ENCODE measurements around the gene TLCD4. TPM values are rescaled to one million over a fixed set of nuclear protein-coding genes. Genes with fewer than 3 reads are reported as not detected.

The TLCD4 gene
- total and polyA plus RNA-seq, 10 of the 15 experiments (the other 5 are each of a cell fraction or from before 2014, with no cell fraction given) = under 0.01 to 0.10 (median 0.04) TPM; not detected in 5

GRCh38 chr1:95122151-95122697, 5.1 kb downstream of the TLCD4 start:
- H3K4me3 ChIP-seq = no peak overlapping the region
- no peaks in the 10 kb centered on the region for H4K20me1 ChIP-seq (ENCODE audit: control insufficient read depth, insufficient read depth)
- no peaks in the 10 kb centered on the region for H3K9me3 ChIP-seq (replicated peaks; ENCODE audit: control insufficient read depth, insufficient read depth, low read length)
- H3K27me3 ChIP-seq (replicated peaks in 1 of 2; ENCODE audit: control insufficient read depth in 2 of 2, insufficient read depth in 2 of 2, low read length in 1 of 2) = peaks cover 3 to 6% of the 10 kb centered on the region in 2 experiments
- H3K36me3 ChIP-seq (ENCODE audit: control insufficient read depth in 2 of 2, insufficient read depth in 2 of 2, low read length in 1 of 2) = no peaks in the 10 kb centered on the region
- DNase-seq (ENCODE audit: low read depth, low spot score) (no peak), ATAC-seq (no peak), FAIRE-seq (no peak)
- CTCF ChIA-PET = interaction anchor here (0.7 kb wide), 1 partner anchor 47 kb away, joined by 3 read pairs; no protein-coding TSS in a partner anchor
- H3K27ac ChIP-seq (ENCODE audit: control insufficient read depth, insufficient read depth) = no peak overlapping the region
- no peak overlapping the region for H2AFZ ChIP-seq (ENCODE audit: control insufficient read depth, low read depth, low read length)
- H3K79me2 ChIP-seq (ENCODE audit: control insufficient read depth, insufficient read depth, low read length) = no peaks in the 10 kb centered on the region
- intact Hi-C loops (cut with micrococcal nuclease; ENCODE audit: unreplicated experiment) = no loop called here
- H3K4me1 ChIP-seq (ENCODE audit: control insufficient read depth, insufficient read depth, low read length) = no peaks in the 10 kb centered on the region
- TF ChIP-seq TARDBP (IDR thresholded peaks at IDR 0.05; ENCODE audit: borderline replicate concordance) (no peak), MYB (IDR thresholded peaks at IDR 0.05; ENCODE audit: borderline replicate concordance, low read depth, low read length) (no peak), SREBF2 (IDR thresholded peaks at IDR 0.05; ENCODE audit: low read length) (no peak)
- 28% methylated on average over 8 of the region's 8 CpGs for WGBS (ENCODE audit: insufficient coverage, insufficient replicate concordance, low lambda C conversion rate, missing lambda C conversion rate)
- RAD21 ChIA-PET (ENCODE audit: unreplicated experiment) = interaction anchor here (0.6 kb wide), 1 partner anchor 175 kb away, joined by 3 read pairs; no protein-coding TSS in a partner anchor
- H3K4me2 ChIP-seq (ENCODE audit: control insufficient read depth, insufficient read depth) = no peak overlapping the region
- SMC1A ChIA-PET (ENCODE audit: uncharacterized antibody, unreplicated experiment) = no interaction called here
- POLR2A ChIA-PET = no interaction called here
- no TSS peak for BruUV-seq (replicated peaks)
- in situ Hi-C loops (cut with MboI) = no loop called here
- H3K9ac ChIP-seq (ENCODE audit: control insufficient read depth, insufficient read depth, low read length) = no peak overlapping the region

- no peak overlapping the region for H3K9ac ChIP-seq (ENCODE audit: control insufficient read depth, insufficient read depth, low read length)
- H3K79me2 ChIP-seq (ENCODE audit: control insufficient read depth, insufficient read depth, low read length) = no peaks in the 10 kb centered on the region
- H4K20me1 ChIP-seq (ENCODE audit: control insufficient read depth, insufficient read depth) = no peaks in the 10 kb centered on the region
- ChIA-PET CTCF (no interaction called here), RAD21 (ENCODE audit: unreplicated experiment) (no interaction called here), SMC1A (ENCODE audit: uncharacterized antibody, unreplicated experiment) (no interaction called here), POLR2A (no interaction called here)
- no peak overlapping the region for H3K4me2 ChIP-seq (ENCODE audit: control insufficient read depth, insufficient read depth)
- H3K4me1 ChIP-seq (ENCODE audit: control insufficient read depth, insufficient read depth, low read length) = no peaks in the 10 kb centered on the region
- no peak overlapping the region for H2AFZ ChIP-seq (ENCODE audit: control insufficient read depth, low read depth, low read length)
- WGBS (ENCODE audit: insufficient coverage, insufficient replicate concordance, low lambda C conversion rate, missing lambda C conversion rate) = 18% methylated on average over 2 of the region's 2 CpGs
- DNase-seq (ENCODE audit: low read depth, low spot score) (no peak), FAIRE-seq (no peak), ATAC-seq (no peak)
- intact Hi-C loops (cut with micrococcal nuclease; ENCODE audit: unreplicated experiment) = no loop called here
- no TSS peak for BruUV-seq (replicated peaks)
- no peak overlapping the region for H3K4me3 ChIP-seq
- no peaks in the 10 kb centered on the region for H3K9me3 ChIP-seq (replicated peaks; ENCODE audit: control insufficient read depth, insufficient read depth, low read length)
- H3K27me3 ChIP-seq (replicated peaks in 1 of 2; ENCODE audit: control insufficient read depth in 2 of 2, insufficient read depth in 2 of 2, low read length in 1 of 2) = peaks cover 0 to 2% of the 10 kb centered on the region in 2 experiments; a peak in 3 of 4 replicates
- H3K36me3 ChIP-seq (ENCODE audit: control insufficient read depth in 2 of 2, insufficient read depth in 2 of 2, low read length in 1 of 2) = no peaks in the 10 kb centered on the region
- H3K27ac ChIP-seq (ENCODE audit: control insufficient read depth, insufficient read depth) = no peak overlapping the region
- in situ Hi-C loops (cut with MboI) = no loop called here
- TF ChIP-seq NRF1 (conservative IDR thresholded peaks at IDR 0.05; ENCODE audit: low read depth, low read length) = no peak
These were observed 7.2 kb downstream of the TLCD4 start for GRCh38 chr1:95124342-95124741.

All from GM12878 (cell line).